GM19452 (cell line): ENCODE results near the gene BDH2.

Experiments used
- ATAC-seq: cut with Tn5 transposase; IDR thresholded peaks from one replicate; pipeline ENCODE4 v1.9.1; 2021; ENCODE audit not compliant: unreplicated experiment

Gene BDH2

DNA sequence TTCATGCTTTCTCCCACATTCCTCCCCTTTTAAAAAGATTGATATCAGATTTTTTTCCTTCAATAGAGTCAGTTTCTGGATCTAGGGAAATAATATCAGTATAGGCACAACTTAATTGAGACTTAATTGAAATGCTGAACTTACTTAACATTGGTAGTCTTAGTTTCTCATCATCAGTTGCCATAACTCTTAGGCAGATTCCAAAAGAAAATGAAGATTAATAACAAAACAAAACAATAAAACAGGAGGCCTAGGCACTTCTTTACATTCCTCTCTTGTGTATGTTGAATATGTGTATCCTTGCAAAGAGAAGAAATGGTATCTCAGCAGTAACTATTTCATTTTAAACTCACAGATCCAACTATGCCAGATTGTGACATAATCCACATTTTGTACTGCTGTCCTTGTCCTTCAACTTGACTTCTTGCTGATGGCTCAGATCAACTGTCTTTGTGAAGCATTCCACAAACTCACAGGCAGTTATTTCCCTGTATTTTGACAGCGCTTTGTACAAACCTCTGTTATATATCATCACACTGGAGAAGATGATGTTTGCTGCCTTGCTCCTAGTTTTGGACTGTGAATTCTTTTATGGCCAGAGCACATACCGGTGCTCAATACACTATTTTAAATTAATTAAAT is 14.0 kb downstream of the BDH2 start:
- no peak for ATAC-seq

GRCh38 chr4:103079621-103080020 is 20.0 kb downstream of the BDH2 start:
- ATAC-seq: no peak

GRCh38 chr4:103076747-103077347 is 22.8 kb downstream of the BDH2 start, which contains the start of gene SLC9B2:
Gene SLC9B2 (minus strand): TSS chr4:103076761. CDS start chr4:103067550, 9,211 bp downstream.
- peak; percentile 43 for ATAC-seq

DNA sequence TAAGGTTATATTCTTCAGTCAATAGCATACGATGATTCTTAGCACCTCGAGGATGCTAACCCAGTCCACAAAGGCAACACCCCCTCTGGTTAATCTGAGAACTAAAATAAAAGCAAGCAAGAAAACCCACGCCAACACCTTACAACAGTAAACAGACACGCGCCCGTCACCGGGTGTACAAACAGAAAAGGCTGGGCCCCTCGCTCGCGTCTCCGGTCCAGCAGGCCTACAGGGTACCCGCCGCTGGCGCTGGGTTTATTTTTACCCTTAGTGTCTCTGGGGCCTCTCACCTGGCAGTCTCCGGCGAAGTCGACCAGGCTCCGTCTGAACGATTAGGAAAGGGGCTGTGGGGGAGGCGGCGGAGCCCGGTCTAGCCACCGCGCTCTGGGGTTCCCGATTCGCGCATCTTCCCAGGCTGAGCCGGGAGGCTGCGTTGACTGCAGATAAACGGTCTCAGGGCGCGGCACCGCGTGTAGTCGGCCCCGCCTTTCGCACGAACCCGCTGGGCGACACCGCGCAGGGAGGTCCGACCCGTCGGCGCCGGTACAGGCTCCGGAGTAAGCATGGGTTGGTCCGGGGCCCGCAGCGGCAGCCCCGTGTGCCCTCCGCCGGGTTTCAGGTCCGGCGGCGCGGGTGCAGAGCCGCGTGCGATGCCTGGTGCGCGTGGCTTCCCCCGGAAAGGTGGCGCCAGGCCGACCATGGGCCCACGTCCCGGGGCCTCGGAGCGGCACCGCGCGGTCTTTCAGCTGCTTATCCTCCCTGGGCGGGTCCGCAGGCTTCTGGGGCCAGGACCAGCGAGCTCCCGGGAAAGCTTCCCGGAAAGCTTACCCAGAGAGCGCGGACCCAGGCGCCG is 23.5 kb downstream of the BDH2 start:
- peak; percentile 54 for ATAC-seq

- peak; percentile 4 for ATAC-seq
Observed at GRCh38 chr4:103075435-103075893, 24.2 kb downstream of the BDH2 start.

GRCh38 chr4:103074744-103075434 is 24.7 kb downstream of the BDH2 start:
- peak; percentile 42 for ATAC-seq

DNA sequence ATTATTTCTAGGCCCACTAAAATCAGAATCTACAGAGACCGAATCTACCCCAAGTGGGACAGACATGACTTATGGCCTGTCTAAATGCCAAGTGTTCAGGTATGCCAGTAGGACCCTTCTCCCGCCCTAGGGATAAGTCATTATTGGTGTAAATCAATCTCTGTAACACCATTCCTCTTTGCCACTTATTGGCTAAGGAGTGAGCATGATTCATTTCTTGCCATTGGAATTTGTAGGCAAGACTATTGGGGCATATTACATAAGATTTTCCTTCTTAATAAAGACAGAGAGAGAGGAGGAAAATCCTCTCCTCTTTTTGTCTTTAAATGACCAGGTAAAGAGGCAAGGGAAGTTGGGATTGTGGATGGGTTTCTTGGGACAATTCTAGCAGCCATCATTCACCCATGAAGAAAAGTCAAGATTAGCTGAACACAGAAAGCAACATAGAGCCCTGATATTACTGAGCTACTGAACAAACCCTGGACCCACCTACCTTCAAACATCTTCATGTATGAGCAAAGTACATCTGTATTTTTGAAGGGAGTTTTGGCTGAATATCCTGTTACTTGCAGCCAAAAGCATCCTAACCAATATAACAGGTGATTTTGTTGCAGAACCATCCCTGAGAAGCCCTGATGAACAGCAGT is 25.7 kb downstream of the BDH2 start:
- ATAC-seq: no peak

DNA sequence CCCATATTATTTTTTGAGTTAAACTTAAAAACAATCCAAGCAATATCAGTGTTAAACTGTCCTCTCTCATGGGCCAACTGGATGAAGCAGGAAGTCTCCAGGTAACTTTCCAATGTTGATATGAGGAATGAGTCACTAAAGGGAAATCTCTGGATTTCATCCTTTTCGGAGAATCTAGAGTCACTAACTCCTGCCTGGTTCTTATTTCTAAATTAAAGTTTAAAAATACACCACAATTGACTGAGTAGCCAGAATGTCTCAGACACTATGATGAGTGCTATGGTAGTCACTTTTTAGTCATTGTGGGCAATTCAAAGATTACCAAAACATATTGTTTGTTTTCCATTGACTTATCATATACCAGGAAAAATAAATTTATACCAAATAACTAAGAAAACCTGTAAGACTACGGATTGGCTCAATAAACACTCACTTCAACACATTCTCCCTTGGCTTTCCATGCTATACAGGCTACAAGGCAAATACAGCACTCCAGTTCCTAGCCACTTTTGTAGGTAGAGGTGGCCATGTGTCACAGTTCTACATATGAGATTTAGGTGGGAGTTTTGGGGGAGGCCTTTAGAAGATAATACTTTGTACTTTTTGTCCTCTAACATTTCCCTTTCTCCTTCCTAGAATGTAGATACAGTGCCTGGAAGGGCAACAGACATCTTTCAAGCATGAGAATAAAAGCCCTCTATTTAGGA is 31.6 kb downstream of the BDH2 start:
- no peak for ATAC-seq

DNA sequence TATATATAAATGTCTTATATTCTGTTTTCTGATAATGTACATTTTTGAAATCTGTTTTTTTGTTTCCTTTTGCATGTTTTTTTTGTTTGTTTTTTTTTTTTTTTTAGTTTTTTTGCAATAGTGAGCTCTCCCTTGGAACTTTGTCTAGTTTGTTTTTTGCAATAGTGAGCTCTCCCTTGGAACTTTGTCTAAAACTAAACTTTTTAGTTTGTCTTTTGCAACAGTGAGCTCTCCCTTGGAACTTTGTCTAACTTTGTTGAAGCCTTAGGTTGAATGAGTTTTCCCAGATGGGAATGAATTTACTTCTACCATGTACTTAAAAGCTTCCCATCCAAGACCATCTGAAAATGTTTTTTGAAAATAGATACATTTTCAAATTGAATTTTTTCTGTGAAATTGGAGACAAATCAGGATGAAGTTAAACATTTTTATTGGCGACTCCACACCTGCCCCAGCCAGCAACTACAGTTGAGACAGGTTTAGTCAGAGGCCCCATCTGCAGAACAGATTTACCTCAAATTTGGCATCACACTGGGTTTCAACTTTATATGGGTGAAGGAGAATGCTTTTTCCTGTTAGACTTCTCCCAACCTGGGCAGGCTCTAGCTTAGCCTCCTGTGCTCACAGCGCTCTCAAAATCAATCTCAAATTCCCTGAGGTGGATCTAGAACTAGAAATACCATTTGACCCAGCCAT is 39.0 kb downstream of the BDH2 start:
- ATAC-seq: no peak

DNA sequence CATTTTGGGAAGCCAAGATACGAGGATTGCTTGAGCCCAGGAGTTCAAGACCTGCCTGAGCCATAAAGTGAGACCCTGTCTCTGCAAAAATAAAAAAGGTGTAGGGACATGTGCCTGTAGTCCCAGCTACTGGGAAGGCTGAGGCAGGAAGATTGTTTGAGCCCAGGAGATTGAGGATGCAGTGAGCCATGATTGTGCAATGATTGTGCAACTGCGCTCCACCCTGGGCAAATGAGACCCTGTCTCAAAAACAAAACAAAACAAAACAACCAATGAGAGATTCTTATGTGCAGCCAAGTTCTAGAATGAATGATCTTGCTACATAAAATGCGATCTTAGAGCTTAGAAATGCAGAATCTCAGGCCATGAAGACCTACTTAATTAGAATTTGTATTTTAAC is 45.6 kb downstream of the BDH2 start:
- no peak for ATAC-seq

GRCh38 chr4:103052779-103053178 is 46.9 kb downstream of the BDH2 start:
- no peak for ATAC-seq

- no peak for ATAC-seq
Observed at GRCh38 chr4:103052145-103052544, 47.5 kb downstream of the BDH2 start.

- no peak for ATAC-seq
Observed at GRCh38 chr4:103050736-103051436, 48.7 kb downstream of the BDH2 start.

GRCh38 chr4:103046416-103047290 is 53.0 kb downstream of the BDH2 start:
- peak; percentile 87 for ATAC-seq

- ATAC-seq: no peak
Observed at GRCh38 chr4:103044183-103044582, 55.5 kb downstream of the BDH2 start.

DNA sequence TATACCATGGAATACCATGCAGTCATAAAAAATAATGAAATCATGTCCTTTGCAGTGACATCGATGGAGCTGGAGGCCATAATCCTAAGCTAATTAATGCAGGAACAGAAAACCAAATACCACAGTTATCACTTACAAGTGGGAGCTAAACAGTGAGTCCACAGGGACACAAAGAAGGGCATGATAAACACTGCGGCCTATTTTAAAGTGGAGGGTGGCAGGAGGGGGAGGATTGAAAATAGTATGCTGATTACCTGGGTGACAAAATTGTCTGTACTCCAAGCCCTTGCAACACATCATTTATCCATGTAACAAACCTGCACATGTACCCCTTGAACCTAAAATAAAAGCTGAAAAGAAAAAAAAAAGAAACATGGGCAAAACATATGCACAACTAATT is 63.5 kb downstream of the BDH2 start:
- ATAC-seq: no peak

GRCh38 chr4:103032574-103032973 is 67.1 kb downstream of the BDH2 start:
- ATAC-seq: no peak

GRCh38 chr4:103030791-103031190 is 68.8 kb downstream of the BDH2 start:
- no peak for ATAC-seq
